NOMO-1 (cell line): Measurements from ENCODE around the gene ANKS6.

ENCODE experiments used
- DNase-seq, 2 experiments: peaks; one replicate each; lab custom pipeline; 2025; ENCODE audit not compliant: unreplicated experiment in 2 of 2; lab: John Stamatoyannopoulos, UW

ANKS6 gene

DNA sequence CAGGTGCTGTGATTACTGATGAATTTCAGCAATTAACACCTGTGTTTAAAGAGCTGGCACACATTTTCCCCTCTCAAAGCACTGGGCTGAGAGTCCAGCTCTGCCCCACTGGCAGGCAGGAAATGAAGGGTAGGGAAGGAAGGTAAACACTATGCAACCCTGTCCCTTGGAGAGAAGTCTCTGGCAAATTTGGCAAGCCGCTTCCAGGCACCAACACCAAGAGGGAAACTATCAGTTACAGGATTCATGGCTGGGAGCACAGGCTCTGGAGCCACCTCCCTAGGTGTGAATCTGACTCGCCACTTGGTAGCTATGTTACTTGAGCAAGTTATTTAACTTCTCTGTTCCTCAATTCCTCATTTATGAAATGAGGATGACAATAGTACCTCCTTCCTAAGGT, 3.3 kb downstream of the ANKS6 start:
- no peak for DNase-seq

DNA sequence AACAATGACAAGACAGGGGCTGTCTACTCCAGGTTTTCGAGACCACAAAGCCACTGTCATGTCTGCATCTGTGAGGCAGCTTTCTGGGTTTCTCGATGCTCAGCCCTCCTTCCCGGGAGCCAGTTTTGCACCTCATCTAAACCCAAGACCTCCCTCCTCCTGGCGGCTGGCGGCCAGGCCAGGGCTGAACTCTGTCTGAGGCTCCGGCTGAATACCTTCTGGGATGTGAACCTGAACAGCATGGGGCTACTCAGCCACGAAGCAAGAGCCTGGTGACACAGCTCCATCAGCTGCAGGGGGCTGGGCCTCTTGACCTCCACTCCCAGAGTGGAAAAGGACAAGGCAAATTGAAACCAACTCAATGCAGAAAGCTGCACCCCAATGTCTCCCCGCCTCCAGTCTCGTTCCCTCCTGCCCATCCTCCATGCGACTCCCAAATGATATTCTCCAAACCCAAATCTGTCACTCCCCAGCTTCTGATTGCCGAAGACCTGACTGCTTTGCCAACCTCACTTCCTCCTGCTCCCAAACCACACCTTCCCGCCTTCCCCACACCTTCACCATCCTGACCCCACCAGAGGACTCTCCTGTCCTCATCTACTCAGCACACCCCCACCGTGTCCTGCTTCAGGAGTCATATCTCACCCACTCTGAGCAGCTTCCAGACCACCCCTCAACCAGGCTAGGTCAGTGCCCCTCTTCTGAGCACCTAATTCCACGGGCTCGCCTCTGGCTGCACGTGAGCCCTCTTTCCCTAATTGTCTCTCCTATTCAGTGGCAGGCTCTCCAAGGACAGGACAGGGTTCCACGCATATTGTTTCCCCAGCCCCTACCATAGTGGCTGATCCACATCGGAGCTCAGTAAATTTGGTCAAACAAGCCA, 4.5 kb downstream of the ANKS6 start:
- DNase-seq = no peak

GRCh38 chr9:98790842-98791607, 5.3 kb downstream of the ANKS6 start:
- DNase-seq = peak; percentile 70 to 88

- DNase-seq = no peak
Observed at GRCh38 chr9:98790134-98790841, 6.1 kb downstream of the ANKS6 start.

DNA sequence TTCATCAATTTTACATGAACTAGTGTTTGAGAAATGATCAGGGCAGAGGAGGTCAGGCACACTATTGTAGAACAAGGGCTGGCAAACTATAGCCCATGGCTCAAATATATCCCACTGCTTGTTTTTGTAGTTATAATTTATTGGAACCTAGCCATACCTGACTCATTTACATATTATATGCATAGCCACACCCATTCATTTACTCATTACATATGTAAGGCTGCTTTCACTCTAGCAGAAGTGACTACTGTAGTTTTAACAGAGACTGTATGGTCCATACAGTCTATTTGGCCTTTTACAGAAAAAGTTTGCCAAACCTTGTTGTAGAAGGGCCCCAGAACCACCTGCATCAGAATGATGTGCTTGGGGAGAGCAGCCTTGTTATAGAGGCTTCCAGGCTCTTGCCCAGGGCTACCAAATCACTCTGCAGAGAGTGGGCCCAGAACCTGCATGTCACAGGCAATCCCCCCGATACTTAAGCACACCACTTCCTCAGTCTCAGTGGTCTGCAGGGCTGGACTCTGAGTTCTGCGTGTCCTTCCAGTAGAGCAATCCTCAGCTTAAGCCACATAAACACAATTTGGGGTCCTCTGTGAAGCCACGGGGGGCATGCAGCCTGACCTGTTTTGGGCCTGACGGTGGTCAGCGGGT, 6.7 kb downstream of the ANKS6 start:
- no peak for DNase-seq

- DNase-seq = no peak
Observed at GRCh38 chr9:98787766-98788335, 8.5 kb downstream of the ANKS6 start.

- DNase-seq = no peak
Observed at GRCh38 chr9:98786750-98787510, 9.4 kb downstream of the ANKS6 start.

- DNase-seq = no peak
Observed at GRCh38 chr9:98784831-98785806, 11.2 kb downstream of the ANKS6 start.

GRCh38 chr9:98783518-98784226, 12.7 kb downstream of the ANKS6 start:
- DNase-seq = no peak

DNA sequence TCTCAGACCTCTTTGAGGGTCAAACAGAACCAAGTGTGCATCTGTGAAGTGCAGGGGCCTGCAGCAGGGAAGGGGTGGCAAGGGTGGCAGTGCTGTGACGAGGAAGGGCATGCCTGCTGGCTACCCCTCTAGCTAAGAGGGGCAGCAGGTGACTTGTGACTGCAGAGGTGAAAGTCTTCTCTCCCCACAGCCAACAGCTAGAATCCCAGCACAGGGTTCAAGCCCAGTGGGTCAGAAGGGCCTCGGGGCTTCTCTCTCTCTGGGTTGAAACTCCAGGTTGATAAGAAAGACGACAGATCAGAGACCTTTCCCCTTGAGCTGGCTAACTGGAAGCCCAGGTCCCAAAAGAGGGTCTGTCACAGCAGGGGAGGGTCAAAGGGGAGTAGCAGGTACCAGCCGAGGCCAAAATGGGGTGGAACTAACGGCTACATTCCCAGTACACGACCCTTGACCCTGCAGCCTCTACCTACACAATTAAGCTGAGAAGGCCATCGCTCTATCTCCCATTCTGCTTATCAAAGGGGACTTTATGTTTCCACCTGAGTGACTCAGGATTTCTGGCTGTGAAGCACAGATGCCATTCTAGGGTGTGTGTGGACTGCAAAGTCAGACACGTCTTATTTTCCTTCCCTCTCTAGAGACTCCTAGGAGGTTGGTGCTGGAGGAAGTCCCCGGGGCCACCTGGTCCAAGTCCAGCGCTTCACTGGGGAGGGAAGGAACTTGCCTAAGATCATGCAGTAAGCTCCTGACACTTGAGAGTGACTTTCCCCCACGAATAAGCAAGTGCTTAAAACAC, 14.6 kb downstream of the ANKS6 start:
- DNase-seq = no peak

DNA sequence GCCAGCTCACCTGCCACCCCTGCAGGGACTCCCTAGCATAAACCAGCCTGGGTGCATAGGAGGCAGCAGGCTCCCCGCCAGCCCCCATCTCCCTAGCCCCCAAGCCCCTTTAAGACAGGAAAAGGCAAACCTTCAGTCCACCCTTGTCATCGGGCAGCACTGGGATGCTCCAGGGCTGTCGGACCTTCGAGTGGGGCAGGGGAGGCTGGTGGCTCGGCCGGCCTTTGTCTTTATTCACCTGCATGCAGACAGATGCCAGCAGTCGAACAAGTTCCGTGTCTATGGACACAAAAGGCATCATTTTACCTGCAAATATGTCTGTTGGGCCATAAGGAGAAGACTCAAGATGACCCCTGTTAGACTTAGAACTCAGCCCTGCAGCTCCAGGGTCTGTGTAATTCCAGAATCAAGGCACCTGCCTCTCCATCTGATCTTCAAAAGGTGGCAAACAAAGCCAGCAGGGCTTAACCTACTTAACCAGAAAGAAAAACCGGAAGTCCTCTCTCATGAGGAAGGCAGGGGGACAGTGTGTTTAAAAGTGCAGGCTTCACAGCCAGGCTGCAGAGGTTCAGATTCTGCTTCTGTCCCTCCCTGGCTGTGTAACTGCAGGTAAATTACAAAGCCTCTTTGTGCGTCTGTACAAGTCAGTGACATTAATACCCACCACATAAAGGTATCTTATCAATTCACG, 16.2 kb downstream of the ANKS6 start:
- DNase-seq = no peak

DNA sequence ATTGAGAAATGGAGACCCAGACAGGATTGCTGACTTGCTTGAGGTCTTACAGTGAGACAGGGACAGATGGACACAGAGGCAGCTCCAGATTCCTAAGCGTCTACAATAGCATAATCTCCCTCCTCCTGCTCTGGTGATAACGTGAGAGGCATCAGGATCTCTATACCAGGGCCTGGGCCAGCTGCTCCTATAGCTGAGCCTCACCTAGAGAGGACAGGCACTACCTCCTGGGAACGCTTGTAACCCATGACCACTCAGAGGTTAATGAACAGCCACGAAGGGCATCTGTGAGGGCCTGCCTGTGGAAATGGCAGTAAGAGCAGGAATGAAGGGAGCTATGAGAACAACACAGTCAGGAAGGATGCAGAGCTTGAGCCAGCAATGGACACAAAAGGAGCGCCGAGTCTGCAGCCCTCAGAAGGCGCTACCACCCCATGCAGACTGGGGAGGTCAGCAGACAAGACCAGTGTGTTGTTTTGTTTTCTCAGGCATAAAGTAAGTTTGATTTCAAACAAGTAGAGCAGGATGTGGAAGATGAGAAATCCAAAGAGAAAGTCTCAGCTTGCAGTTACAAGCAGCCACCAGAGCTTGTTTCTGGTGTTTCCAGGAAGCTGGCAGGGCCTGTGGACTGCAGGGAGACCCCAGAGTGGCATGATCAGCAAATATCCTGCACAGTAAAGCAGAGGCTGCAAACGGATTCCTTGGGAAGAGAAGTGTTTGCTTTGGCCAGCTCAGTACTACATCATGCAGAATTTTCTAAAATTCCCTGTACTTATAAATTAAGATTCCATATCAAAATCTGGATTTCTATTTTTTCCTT, 17.4 kb downstream of the ANKS6 start:
- no peak for DNase-seq

GRCh38 chr9:98778251-98778650, 18.1 kb downstream of the ANKS6 start:
- DNase-seq = no peak

GRCh38 chr9:98777618-98778017, 18.7 kb downstream of the ANKS6 start:
- DNase-seq = no peak

DNA sequence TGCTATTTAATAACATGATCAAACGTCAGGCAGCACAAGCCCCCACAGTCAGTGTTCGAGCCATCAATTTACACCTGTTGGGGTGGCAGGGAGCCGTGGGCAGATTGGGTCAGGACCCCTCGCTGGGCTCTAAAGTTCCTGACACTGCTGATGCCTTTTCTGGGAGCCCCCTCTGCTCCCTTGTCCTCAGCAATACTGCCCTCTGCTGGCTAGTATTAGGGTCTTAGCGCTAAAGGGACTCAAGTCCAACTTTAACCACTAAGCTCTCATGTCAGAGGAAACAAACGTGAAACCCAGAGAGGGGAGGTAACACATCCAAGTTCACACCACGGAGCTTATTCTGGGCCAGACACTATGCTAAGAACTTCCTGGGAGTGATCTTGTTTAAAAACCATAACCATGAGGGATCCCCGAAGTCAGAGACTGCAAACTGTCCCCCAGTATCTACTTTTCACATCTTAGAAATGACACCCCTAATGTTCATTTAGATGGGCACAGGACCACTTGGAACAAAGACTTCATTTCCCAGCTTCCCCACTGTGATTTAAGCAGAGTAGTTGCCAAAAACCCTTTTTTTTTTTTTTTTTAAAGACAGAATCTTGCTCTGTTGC, 20.4 kb downstream of the ANKS6 start:
- peak; percentile 28 to 44 for DNase-seq
